ENCODE measurements around the gene AGAP1.

DNA sequence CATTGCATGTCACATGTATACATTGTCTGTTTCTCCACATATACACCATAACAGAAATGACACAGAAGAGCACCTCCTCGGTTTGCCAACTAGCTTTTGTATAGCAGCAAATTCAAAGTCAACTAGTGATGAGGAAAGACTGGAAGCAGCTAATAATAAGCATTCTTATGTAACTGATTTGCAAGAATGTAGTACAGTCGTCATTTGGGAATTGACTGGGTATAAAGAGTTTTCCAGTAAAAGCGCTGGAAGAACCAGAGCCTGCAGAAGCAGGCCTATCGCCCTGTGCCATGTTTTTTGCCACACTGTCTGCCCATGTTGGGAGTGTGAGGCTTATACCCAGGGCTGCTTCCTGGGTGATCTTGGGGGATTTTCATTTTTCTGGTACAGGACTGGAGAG is 363.8 kb downstream of the AGAP1 start:
- TF ChIP-seq, protein P1, sequence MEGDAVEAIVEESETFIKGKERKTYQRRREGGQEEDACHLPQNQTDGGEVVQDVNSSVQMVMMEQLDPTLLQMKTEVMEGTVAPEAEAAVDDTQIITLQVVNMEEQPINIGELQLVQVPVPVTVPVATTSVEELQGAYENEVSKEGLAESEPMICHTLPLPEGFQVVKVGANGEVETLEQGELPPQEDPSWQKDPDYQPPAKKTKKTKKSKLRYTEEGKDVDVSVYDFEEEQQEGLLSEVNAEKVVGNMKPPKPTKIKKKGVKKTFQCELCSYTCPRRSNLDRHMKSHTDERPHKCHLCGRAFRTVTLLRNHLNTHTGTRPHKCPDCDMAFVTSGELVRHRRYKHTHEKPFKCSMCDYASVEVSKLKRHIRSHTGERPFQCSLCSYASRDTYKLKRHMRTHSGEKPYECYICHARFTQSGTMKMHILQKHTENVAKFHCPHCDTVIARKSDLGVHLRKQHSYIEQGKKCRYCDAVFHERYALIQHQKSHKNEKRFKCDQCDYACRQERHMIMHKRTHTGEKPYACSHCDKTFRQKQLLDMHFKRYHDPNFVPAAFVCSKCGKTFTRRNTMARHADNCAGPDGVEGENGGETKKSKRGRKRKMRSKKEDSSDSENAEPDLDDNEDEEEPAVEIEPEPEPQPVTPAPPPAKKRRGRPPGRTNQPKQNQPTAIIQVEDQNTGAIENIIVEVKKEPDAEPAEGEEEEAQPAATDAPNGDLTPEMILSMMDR (IDR thresholded peaks at IDR 0.05): no peak
- TF ChIP-seq POLR2A (IDR thresholded peaks at IDR 0.05): no peak

Data from right lobe of liver (tissue), 4 donors.